UCSD-AML1 (cell line): ENCODE measurements around the gene FUT2.
"Not testable (repeated sequence)": the region's sequence is repeated elsewhere in the genome, so short reads cannot be mapped to it uniquely, and the experiment has no call there.

Experiments
- DNase-seq: peaks from one replicate; lab custom pipeline; 2025; ENCODE audit not compliant: unreplicated experiment; lab: John Stamatoyannopoulos, UW

FUT2 gene

DNA sequence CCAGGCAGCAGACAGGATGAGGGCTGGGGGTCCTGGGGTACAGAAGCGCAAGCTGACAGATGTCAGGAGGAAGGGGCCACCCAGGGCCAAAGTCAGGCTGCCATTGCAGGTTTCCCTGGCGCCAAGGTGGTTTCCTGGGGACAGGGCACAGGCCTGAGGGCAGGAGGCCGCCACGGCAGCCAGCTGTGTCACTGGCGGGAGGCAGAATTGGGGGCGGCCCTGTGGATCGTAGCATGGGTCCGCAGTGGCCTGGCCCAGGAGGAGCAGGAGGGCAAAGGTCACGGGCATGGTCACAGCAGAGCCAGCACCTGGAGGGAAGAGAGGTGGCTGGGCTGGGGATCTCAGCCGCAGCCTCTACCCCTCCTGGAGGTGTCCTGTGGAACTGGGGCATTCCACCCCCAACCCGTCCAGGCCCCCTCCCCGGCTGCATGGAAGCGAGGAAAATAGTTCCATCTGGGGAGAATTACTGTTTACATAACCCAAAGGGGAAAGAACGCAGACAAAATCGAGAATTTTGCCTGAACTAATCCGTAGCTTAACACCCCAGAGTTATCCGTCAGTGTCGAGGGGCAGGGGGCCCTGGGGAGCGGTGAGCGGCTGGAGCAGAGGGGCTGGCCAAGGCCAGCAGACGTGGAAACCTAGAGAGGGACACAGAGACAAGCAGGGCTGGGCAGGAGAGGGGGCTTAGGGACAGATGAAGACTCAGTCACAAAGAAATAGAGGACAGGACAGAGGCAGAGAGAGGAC, 24.9 kb upstream of the FUT2 start:
- DNase-seq = no peak

DNA sequence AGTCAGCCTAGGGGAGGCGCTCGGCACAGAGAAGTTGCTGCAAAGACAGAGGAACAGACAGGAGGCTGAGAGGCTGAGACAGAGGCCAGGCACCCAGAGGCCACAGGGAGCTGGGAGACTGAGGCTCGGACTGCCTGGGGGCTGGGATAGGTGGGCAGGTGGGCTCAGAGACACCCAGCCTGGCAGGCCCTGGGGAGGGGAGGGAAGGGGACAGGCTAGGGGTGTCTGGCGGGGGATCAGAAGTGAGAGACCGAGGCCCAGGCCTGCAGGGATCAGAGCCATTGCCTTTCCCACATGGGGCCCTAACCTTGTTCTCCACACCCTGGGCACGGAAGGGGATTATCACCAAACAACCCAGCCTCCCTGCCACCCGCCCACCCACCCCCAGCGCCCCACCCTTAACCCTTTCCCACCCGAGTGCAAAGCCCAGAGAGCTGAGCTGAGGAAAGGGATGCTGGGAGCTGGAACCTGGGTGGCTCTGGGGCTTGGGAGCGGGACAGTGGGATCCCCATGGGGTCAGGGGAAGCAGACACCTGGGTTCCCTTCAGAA, 24.2 kb upstream of the FUT2 start:
- DNase-seq = no peak

DNA sequence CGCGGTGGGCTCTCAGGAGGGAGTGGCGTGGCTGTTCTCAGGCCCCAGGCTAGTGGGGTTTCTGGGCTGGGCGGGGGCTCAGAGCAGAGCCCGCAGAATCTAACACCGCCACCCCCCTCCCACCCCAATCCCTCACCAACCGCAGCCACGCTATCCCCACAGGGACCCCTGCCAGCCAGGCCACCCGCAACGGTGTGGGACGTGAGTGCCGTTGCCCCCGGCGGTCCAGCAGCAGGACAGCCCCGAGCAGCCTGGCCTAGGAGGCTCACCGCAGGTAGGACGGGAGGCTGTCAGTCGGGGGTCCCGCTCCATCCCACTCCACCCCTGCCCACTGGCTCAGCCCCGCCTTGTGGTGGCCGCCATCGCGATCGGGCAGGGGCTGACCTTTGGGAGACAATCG, 22.8 kb upstream of the FUT2 start, which contains the start of gene NTN5:
TSS of gene NTN5 (minus strand) at position 24 of the 400 bp plus-strand sequence. CDS start 2,031 bp downstream, outside the sequence.
- DNase-seq = no peak

DNA sequence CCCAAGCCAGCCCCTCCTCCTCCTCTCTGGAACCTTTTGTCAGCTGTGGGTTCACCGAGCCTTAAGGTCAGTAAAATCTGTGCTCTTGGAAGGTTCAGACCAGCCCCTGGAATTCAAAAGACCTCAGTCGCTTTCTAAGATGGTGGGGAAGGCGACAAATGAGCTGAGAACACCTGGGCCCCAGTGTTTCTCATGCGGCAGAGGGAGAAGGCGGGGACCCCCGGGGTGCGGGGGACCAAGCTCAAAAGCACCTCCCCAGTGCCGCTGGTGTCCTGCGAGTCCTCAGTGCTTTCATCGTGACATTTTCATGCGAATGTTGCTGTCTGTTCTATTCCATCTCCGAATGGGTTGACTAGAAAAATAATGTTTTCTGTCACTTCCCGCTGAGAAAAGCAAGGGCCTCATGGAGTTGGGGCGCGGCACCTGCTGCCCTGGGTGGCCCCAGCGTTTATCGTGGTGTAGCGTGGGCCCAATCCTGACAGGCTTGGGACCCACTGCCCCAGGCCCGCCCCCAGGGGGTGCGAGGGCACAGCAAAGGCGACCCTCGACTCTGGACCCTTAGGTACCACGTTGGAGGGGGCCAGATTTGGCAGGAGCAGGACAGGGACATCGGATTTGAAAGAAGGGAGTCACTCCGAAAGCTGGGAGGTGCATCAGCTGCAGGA, 22.2 kb upstream of the FUT2 start:
- DNase-seq = no peak

DNA sequence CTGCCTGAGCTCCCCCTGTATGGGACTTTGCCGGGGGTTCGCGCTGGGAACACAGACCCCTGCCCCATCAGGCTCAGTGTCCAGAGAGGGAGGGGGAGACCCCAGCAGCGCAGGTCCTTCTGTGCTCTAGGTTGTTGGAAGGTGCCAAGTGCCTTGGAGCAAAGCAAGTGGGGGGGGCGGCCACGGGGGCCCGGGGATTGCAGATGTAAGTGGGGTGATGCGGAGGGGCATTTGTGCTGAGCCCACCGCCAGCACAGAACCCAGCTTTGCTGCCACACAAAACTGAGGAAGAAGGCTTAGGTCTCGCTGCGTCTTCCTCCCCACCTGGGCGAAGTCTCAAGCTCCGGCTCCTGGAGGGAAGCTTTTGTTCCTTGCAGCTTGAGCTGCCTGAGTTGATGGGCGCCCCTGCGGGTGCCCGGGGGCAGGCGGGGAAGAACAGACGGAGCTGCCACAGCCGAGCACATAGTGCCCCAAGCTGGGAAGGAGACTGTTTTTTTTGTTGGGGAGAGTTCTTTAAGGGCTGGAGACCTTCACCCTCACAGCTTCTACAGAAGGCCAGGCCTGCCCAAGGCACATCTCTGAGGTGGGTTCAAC, 21.5 kb upstream of the FUT2 start:
- no peak for DNase-seq

DNA sequence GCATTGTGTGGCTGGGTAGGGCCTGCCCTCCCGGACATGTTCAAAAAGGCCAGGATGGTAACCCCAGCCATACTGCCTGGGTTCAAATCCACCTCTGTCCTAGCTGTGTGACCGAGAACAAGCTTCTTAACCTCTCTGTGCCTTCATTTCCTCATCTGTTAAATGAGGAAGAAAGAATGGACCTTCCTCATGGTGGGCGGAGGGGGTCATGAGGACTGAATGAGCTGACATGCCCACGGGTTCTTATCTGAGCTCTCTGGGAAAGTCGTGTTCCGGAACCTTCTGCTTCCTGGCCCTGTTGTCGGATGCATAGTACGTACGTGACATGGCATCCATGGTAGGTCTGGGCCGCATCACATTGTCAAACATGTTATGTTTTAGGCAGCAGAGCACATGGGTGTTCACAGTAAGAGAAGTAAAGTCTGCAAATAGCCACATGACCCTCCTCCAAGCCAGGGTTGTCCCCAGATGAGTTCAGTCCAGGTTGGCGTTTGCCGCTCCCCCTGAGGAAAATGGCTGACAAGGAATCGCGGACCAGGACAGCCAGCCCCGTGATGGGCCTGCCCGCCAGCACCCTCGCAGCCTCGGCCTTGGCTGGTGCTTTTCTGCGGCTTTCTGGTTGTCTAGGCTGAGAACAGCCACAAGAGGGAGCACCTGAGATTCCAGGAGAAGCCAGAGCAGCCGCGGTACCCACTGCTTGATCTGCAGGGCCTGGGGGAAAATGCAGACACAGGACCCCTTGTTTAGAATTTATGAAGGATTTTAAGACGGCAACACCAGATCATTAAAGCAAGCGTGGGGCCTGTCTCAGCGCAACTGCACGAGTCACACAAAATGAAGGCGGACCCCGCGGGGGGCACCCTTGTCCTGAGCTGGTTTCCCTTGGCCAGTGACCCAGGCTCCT, 20.6 kb upstream of the FUT2 start:
- peak; percentile 75 for DNase-seq

DNA sequence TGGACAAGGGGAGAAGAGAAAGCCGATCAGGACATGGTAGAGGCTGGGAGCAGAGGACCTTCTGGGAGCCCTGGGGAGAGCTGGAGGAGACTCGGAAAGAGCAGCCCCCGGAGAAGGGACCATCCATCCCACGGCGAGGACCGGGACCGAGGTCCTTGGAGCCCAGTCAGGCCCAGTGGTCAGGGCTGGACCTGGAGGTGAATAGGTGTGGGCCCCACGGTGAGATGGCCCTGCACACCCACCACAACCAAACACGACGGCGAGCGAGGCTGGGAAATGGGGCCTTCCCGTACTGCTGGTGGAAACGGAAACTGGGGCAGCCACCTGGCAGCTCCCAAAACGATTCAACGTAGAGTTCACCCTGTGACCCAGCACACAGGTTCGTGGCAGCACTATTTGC, 19.3 kb upstream of the FUT2 start:
- DNase-seq = no peak

DNA sequence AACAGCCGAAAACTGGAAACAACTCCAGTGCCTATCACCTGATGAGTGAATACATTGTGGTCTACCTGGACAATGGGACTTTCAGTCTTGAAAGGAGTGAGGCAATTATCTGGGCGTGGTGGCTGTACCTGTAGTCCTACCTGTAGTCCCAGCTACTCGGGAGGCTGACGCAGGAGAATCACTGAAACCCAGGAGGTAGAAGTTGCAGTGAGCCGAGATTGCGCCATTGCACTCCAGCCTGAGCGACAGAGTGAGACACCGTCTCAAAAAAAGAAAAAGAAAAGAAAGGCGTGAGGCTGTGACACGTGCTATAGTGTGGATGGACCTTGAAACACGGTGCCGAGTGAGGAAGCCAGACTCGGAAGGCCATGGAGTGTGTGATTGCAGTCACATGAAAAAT, 18.9 kb upstream of the FUT2 start:
- no peak for DNase-seq

DNA sequence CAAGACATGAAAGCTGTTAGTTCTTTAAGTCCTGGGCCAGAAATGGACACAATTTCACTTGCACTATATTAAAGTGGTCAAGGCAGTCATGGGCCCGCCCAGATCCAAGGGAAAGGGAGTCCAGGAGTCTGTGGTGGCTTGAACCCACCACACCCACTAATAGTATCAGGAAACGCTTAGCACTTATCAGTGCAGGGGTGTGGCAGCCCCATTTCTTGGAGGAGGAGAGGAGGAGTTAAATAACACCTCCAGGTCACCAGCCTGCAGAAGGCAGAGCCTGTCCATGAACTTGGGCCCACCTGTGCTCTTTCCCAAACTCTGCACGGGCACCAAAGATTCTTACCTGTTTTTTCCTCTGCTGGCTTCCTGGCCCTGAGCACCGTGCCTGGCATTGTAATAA, 17.6 kb upstream of the FUT2 start:
- no peak for DNase-seq

DNA sequence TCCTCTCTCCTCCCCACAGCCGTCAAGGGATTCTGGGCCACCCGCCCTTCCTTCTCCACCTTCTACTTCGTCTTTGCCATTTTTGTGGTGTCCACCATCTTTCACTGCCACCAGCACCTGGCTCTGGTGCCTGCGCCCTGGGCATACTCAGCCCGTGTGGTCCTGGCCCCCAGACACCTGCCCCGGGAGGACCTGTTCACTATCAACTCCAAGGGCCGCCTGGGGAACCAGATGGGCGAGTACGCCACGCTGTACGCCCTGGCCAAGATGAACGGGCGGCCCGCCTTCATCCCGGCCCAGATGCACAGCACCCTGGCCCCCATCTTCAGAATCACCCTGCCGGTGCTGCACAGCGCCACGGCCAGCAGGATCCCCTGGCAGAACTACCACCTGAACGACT, 15.8 kb upstream of the FUT2 start:
- DNase-seq = not testable (repeated sequence)

DNA sequence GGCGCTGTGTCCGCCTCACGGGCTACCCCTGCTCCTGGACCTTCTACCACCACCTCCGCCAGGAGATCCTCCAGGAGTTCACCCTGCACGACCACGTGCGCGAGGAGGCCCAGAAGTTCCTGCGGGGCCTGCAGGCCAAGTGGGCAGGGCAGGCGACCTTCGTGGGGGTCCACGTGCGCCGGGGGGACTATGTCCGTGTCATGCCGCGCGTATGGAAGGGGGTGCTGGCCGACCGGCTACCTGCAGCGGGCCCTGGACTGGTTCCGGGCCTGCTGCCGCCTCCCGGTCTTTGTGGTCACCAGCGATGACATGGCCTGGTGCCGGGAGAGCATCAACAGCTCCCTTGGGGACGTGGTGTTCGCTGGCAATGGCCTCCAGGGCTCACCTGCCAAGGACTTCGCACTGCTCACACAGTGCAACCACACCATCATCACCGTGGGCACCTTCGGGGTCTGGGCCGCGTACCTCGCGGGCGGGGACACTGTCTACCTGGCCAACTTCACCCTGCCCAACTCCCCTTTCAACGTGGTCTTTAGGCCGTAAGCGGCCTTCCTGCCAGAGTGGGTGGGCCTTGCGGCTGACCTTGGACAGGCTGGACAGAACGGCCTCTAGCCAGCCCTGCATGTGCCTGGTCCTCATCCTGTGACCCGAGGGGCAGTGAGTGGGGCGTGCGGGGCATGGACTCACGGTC, 15.2 kb upstream of the FUT2 start:
- no peak for DNase-seq

DNA sequence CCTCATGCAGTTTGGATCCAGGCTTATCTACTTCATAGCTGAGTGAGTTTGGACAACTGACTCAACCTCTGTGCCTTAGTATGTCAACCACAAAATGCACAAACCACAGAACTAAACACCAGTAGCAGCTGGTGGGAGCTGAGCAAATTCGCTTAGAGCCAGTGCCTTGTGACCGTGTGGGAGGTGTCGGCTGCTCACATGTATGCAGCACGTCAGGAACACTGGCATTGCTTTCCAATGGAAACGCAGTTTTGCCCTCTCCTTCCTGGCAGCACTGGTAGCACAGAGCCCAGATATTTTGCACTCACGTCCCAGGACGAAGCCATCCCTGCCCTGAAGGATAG, 14.7 kb upstream of the FUT2 start:
- peak; percentile 25 for DNase-seq

DNA sequence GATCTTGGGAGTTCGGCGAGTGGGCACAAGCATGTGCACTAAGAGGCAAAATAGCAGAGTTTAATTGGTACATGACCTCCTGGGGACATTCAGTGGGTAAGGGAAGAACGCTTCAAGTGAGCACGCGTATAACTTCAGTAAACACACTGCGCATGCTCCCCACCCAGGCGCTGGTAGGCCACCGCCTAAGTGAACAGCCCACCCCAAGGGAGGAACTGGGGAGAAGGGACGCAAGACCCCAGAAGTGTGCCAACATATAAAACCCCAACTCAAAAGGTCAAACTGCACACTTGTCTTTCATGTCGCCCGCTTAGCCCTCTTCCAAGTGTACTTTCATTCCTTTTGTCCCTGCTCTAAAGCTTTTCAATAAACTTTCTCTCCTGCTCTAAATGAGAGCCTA, 12.4 kb upstream of the FUT2 start:
- DNase-seq = no peak

DNA sequence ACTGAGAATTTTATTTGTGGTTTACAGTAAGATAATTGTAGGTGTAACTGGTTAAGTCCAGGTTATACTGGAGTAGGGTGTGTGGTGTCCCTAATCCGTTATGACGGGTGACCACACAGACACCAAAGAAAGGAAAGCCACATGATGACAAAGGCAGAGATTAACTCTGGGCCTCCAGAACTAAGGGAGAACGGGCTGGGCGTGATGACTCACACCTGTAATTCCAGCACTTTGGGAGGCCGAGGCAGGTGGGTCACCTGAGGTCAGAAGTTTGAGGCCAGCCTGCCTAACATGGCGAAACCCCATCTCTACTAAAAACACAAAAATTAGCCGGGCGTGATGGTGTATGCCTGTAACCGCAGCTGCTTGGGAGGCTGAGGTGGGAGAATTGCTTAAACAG, 10.2 kb upstream of the FUT2 start:
- no peak for DNase-seq

DNA sequence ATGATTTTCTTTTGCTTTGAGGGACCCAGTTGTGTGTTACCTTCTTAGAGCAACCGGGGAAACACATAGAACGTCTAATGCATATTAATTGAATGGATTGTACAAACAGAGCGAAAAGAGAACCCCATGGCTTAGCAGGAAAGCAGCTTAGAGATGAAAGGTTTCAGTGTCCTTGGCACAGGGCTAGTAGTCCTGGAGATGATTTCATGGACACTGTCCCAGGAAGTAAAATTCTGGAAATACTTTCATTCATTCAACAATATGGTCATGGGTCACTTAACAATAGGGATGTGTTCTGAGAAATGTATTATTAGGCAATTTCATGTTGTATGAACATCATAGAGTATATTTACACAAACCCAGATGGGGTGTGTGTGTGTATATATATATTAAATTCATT, 9.7 kb upstream of the FUT2 start:
- DNase-seq = no peak

DNA sequence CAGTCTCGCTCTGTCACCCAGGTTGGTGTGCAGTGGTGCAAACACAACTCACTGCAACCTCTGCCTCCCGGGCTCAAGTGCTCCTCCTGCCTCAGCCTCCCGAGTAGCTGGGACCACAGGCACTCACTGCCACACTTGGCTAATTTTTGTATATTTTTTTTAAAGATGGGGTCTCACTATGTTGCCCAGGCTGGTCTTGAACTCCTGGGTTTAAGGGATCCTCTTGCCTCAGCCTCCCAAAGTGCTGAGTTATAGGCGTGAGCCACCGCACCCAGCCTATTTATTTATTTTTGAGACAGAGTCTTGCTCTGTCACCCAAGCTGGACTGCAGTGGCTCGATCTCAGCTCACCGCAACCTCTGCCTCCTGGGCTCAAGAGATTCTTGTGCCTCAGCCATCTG, 9.1 kb upstream of the FUT2 start:
- DNase-seq = not testable (repeated sequence)

DNA sequence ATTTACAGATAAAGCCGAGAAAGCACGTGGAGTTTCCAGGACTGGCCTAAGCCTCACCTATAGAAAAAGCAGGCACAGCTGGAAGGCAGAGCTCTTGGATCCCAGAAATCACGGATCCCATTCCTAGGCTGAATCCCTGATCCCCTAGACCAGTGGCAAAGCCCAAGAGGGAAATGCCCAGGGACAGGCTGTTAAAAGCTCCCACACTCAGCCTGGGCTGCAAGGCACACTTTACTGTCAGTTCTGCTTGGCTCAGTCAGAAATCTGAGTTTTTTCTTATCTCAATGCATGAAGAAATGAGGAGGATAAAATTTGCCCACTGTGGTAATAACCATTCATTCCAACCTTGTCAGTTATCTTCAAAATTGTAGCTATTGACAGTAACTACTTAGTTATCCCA, 8.0 kb upstream of the FUT2 start:
- no peak for DNase-seq

DNA sequence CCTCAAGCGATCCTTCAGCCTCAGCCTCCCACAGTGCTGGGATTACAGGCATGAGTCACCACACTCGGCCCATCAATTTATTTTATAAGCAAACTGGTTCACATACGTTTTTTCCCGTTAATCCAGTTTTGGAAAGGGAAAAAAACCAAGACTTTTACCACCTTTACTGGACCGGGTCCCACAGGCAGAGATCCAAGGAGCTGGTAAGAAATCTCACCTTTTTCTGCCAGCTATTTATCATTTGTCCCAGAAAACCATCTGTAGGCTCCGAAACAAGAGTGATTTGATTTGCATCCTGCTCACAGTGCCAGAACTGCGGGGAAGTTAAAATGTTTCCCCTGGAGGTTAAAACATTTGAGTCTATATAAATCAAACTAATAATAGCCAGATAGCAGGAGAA, 6.3 kb upstream of the FUT2 start:
- DNase-seq = no peak

DNA sequence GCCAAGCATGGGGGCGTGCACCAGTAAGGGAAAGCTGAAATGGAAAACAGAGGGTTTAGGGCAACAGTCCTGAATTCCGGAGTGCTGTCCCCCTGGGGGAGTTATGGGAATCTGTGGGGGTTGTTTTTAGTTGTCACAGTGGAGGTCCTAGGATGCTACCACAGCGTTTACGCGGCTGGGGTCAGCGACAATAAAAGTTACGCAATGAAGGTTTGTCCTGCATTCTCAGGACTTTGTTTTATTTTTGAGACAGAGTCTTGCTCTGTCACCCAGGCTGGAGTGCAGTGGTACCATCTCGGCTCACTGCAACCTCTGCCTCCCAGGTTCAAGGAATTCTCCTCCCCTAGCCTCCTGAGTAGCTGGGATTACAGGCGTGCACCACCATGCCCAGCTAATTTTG, 2.1 kb upstream of the FUT2 start:
- not testable (repeated sequence) for DNase-seq

DNA sequence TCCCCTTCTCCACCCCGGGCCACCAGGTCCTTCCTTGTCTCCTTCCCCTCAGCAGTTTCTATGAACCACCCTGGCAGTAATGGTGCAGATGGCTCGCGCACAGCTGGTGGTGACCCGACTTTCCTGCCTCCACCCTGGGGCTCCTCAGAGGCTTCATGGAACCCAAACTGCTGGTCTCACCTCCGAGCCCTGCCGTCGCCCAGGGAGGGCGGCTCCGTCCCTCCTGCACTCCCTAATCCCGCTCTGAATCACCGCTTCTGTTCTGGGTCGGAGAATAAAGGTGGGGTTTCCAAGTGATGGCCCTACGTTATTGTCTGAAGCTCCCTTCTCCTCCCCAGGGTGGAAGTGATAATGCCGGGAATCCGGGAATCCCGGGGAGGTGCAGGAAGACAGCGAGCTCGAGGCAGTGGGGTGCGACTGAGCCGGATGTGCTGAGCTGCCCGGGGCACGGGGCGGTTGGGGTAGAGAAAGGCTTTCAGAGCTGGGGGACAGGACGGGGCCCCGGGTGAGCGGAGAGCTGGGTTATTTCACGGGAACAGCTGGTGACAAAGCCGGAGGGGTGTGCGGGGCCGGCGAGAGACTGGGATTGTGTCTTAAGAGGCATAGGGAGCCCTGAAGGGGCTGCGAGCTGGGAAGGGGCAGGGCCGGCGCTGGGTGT, 711 bp downstream of the FUT2 start:
- DNase-seq = no peak
